ENCODE results near the gene OBI1. TPM values are rescaled to one million over a fixed set of nuclear protein-coding genes. Genes with fewer than 3 reads are reported as not detected.
A peak's percentile ranks its signal among the peaks of the same experiment; 100 is the strongest.

OBI1 gene
- total and polyA plus RNA-seq, 2 donors from 2014 or later: 4.0 to 9.9 TPM

- Histone ChIP-seq H3K27me3 (ENCODE audit: control insufficient read depth, insufficient read depth, low read length) (peaks cover 43% of the 10 kb centered on the region), H3K9me3 (ENCODE audit: control insufficient read depth in 2 of 3, insufficient read depth in 1 of 3, low read length in 3 of 3) (no peaks in the 10 kb centered on the region), H3K36me3 (ENCODE audit: control insufficient read depth in 2 of 3, insufficient read depth in 3 of 3, low read length in 3 of 3) (no peaks in the 10 kb centered on the region), H3K4me3 (ENCODE audit: low read length in 3 of 3) (no peak overlapping the region), H3K9ac (ENCODE audit: low read length in 3 of 3) (no peak overlapping the region), H3K4me1 (ENCODE audit: control insufficient read depth in 2 of 3, insufficient read depth in 2 of 3, low read depth in 1 of 3, low read length in 3 of 3) (peaks cover 0 to 12% (median 0%) of the 10 kb centered on the region in 3 donors), H3K27ac (ENCODE audit: low read depth in 2 of 2, low read length in 2 of 2) (no peak overlapping the region)
- intact Hi-C loops (cut with DNase I): no loop called here
- DNase-seq: no peak
- FAIRE-seq: no peak
- TF ChIP-seq, protein P1, sequence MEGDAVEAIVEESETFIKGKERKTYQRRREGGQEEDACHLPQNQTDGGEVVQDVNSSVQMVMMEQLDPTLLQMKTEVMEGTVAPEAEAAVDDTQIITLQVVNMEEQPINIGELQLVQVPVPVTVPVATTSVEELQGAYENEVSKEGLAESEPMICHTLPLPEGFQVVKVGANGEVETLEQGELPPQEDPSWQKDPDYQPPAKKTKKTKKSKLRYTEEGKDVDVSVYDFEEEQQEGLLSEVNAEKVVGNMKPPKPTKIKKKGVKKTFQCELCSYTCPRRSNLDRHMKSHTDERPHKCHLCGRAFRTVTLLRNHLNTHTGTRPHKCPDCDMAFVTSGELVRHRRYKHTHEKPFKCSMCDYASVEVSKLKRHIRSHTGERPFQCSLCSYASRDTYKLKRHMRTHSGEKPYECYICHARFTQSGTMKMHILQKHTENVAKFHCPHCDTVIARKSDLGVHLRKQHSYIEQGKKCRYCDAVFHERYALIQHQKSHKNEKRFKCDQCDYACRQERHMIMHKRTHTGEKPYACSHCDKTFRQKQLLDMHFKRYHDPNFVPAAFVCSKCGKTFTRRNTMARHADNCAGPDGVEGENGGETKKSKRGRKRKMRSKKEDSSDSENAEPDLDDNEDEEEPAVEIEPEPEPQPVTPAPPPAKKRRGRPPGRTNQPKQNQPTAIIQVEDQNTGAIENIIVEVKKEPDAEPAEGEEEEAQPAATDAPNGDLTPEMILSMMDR (IDR thresholded peaks at IDR 0.05; ENCODE audit: borderline replicate concordance, extremely low read depth, insufficient read depth): no peak
Measured at GRCh38 chr13:78611040-78611439, 47.9 kb downstream of the OBI1 start.

DNA sequence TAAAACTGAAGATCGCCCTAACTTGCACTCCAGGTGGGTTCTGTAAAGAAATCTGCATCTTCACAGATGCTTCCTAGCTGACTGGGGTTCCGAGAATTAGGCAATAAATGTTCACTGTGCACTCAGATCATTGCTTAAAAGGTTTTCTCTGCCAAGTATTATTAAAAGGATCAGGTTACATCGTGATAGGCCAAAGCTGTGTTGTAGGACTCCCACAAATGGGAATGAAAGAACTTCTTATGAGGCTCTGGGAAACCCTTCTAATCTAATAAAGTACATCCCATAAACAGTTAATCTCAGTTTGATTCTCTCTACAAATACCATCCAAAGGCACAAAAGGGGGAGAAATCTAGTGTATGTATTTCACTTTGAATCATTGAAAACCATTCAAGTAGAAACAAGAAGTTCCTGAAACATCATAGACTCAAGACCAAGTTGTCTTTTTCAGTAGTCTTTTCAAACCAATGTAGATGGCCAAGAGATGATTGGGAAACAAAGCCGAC lies 48.5 kb downstream of the OBI1 start:
- H3K4me1 ChIP-seq (ENCODE audit: control insufficient read depth in 2 of 3, insufficient read depth in 2 of 3, low read depth in 1 of 3, low read length in 3 of 3): peaks cover 0 to 12% (median 0%) of the 10 kb centered on the region in 3 donors
- DNase-seq: peak in 1 of 5 donors; percentile 59
- H3K9ac ChIP-seq (ENCODE audit: low read length in 3 of 3): no peak overlapping the region
- intact Hi-C loops (cut with DNase I): no loop called here
- TF ChIP-seq, protein P1 (IDR thresholded peaks at IDR 0.05; ENCODE audit: borderline replicate concordance, extremely low read depth, insufficient read depth): no peak
- FAIRE-seq: no peak
- no peaks in the 10 kb centered on the region for H3K36me3 ChIP-seq (ENCODE audit: control insufficient read depth in 2 of 3, insufficient read depth in 3 of 3, low read length in 3 of 3)
- no peak overlapping the region for H3K27ac ChIP-seq (ENCODE audit: low read depth in 2 of 2, low read length in 2 of 2)
- H3K27me3 ChIP-seq (ENCODE audit: control insufficient read depth, insufficient read depth, low read length): peaks cover 48% of the 10 kb centered on the region
- no peak overlapping the region for H3K4me3 ChIP-seq (ENCODE audit: low read length in 3 of 3)
- H3K9me3 ChIP-seq (ENCODE audit: control insufficient read depth in 2 of 3, insufficient read depth in 1 of 3, low read length in 3 of 3): no peaks in the 10 kb centered on the region

DNA sequence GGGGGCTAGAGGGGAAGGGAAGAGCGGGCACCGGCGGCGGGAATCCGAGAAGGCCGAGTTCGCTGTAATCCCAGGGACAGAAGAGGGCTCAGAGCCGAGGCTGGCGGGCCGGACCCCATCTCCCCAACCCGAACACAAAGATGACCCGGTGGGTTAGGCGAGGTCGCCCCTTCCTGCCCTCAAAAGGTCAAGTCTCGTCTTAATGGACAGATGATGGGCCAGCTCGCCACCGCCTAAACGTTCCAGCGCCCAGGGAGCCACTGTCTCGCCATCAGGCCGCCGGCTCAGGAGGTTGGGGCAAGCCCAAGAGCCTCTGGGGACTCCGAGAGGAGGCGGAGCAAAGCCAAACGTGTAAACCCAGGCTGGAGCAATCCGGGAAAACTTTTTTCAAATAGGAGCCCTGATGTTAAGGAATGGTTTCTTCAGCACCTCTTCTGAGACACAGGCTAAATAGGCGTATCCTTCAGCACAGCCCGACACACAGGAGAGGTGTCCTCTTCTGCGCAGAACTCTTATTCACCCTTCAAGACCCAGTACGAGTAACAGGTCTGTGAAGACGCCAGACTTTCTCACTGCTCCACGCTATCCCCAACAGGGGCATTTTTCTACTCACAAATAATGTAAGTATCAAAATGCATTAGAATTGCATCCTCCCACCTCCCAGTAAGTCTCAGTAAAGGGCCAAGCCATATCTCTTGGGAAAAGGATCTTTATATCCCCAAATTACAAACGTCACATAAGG lies 49.3 kb downstream of the OBI1 start:
- H3K9ac ChIP-seq (ENCODE audit: low read length in 3 of 3): no peak overlapping the region
- DNase-seq: peak in 1 of 5 donors; percentile 73

More for the DNA sequence above, 49.3 kb downstream of the OBI1 start:
- no peaks in the 10 kb centered on the region for H3K36me3 ChIP-seq (ENCODE audit: control insufficient read depth in 2 of 3, insufficient read depth in 3 of 3, low read length in 3 of 3)
- intact Hi-C loops (cut with DNase I): no loop called here
- no peaks in the 10 kb centered on the region for H3K9me3 ChIP-seq (ENCODE audit: control insufficient read depth in 2 of 3, insufficient read depth in 1 of 3, low read length in 3 of 3)
- no peak overlapping the region for H3K27ac ChIP-seq (ENCODE audit: low read depth in 2 of 2, low read length in 2 of 2)
- H3K4me3 ChIP-seq (ENCODE audit: low read length in 3 of 3): peak overlapping the region; percentile 2 to 49 (median 28)
- H3K27me3 ChIP-seq (ENCODE audit: control insufficient read depth, insufficient read depth, low read length): peaks cover 56% of the 10 kb centered on the region
- TF ChIP-seq, protein P1 (IDR thresholded peaks at IDR 0.05; ENCODE audit: borderline replicate concordance, extremely low read depth, insufficient read depth): no peak
- FAIRE-seq: no peak
- H3K4me1 ChIP-seq (ENCODE audit: control insufficient read depth in 2 of 3, insufficient read depth in 2 of 3, low read depth in 1 of 3, low read length in 3 of 3): peaks cover 0 to 12% (median 0%) of the 10 kb centered on the region in 3 donors

Measured in kidney (tissue), 14 donors.